Kidney (tissue), 14 donors: ENCODE results near the gene LMO1. TPM values are rescaled to one million over a fixed set of nuclear protein-coding genes. Genes with fewer than 3 reads are reported as not detected.

Experiments
- DNase-seq, 5 donors: peaks; one replicate each; pipeline ENCODE4 v3.0.0-alpha.2; 2013 to 2020
- FAIRE-seq: peaks from 2 replicates; lab custom pipeline; 2012; peaks lifted over from hg19 to GRCh38; lab: Jason Lieb, UNC
- H3K27ac ChIP-seq, 2 donors: one replicate each; pipeline ENCODE4 v1.7.0; 2013; ENCODE audit warnings: low read depth in 2 of 2, low read length in 2 of 2, inconsistent platforms in 1 of 2
- H3K27me3 ChIP-seq: one replicate; pipeline ENCODE4 v1.7.1; 2013; ENCODE audit warnings: low read length, inconsistent platforms; ENCODE audit not compliant: control insufficient read depth, insufficient read depth
- H3K36me3 ChIP-seq, 3 donors: one replicate each; pipeline versions ENCODE4 v1.7.0 to v1.7.1; 2013; ENCODE audit warnings: low read length in 3 of 3, control low read depth in 1 of 3, inconsistent platforms in 1 of 3; ENCODE audit not compliant: insufficient read depth in 3 of 3, control insufficient read depth in 2 of 3
- H3K4me1 ChIP-seq, 3 donors: one replicate each; pipeline versions ENCODE4 v1.7.0 to v1.7.1; 2013; ENCODE audit warnings: low read length in 3 of 3, inconsistent platforms in 1 of 3, low read depth in 1 of 3; ENCODE audit not compliant: control insufficient read depth in 2 of 3, insufficient read depth in 2 of 3
- H3K4me3 ChIP-seq, 3 donors: one replicate each; pipeline versions ENCODE4 v1.7.0 to v1.8.1; 2013; ENCODE audit warnings: low read length in 3 of 3, control low read depth in 1 of 3, inconsistent platforms in 1 of 3
- H3K9ac ChIP-seq, 3 donors: one replicate each; pipeline versions ENCODE4 v1.7.0 to v1.7.1; 2013; ENCODE audit warnings: low read length in 3 of 3, control low read depth in 1 of 3, inconsistent platforms in 1 of 3
- H3K9me3 ChIP-seq, 3 donors: one replicate each; pipeline versions ENCODE4 v1.7.0 to v1.7.1; 2013; ENCODE audit warnings: low read length in 3 of 3, control low read depth in 1 of 3, inconsistent platforms in 1 of 3; ENCODE audit not compliant: control insufficient read depth in 2 of 3, insufficient read depth in 1 of 3
- intact Hi-C: fragments of 100-400 bp; cut with DNase I; formaldehyde crosslinking; loops from one replicate; pipeline ENCODE4 v1.11.1; 2022
- polyA plus RNA-seq: library from polyadenylated mRNA; stranded (reverse); fragments of 350-450 nt; fragmentation: Illumina TruSeq; extraction: RNeasy Lipid Tissue Mini Kit (QIAGEN cat#74804); gene quantifications from one replicate; pipeline ENCODE4 v1.2.3, GENCODE V29; 2014; ENCODE audit warnings: low read depth, low replicate concordance; ENCODE audit not compliant: insufficient read depth
- total RNA-seq: library from RNA; stranded (reverse); fragmentation: NEBNext Ultra II Directional; extraction: Animal tissue kit (Norgen Biotek cat#: 25700); gene quantifications from one replicate; pipeline ENCODE4 v1.2.1, GENCODE V29; 2021
- TF ChIP-seq, protein P1 (sequence below): IDR thresholded peaks from 3 replicates; pipeline ENCODE4 v1.5.1; 2012; ENCODE audit warnings: mild to moderate bottlenecking, moderate library complexity, borderline replicate concordance; ENCODE audit not compliant: insufficient read depth; ENCODE audit errors: extremely low read depth
- donor health status: control.
- donor health status: control.
- donor health status: control.
- donor health status: control.
- donor health status: control.
- donor health status: DM: yes; HTN: yes; CAD: no.
- donor health status: Normal renal cell carcinoma (clear cell type).

LMO1 gene
- total and polyA plus RNA-seq, 2 donors from 2014 or later, result 0.95 TPM; not detected in 1

- no peak for DNase-seq
- FAIRE-seq, result no peak
Observed at GRCh38 chr11:8285796-8286195, 22.1 kb upstream of the LMO1 start.

GRCh38 chr11:8285228-8285627 lies 21.6 kb upstream of the LMO1 start:
- Histone ChIP-seq H3K4me3 (no peak overlapping the region), H3K27me3 (no peaks in the 10 kb centered on the region), H3K9me3 (no peaks in the 10 kb centered on the region), H3K9ac (no peak overlapping the region), H3K4me1 (peaks cover 0 to 8% (median 0%) of the 10 kb centered on the region in 3 donors), H3K36me3 (no peaks in the 10 kb centered on the region), H3K27ac (no peak overlapping the region)
- DNase-seq (no peak), FAIRE-seq (no peak)
- TF ChIP-seq, protein P1, sequence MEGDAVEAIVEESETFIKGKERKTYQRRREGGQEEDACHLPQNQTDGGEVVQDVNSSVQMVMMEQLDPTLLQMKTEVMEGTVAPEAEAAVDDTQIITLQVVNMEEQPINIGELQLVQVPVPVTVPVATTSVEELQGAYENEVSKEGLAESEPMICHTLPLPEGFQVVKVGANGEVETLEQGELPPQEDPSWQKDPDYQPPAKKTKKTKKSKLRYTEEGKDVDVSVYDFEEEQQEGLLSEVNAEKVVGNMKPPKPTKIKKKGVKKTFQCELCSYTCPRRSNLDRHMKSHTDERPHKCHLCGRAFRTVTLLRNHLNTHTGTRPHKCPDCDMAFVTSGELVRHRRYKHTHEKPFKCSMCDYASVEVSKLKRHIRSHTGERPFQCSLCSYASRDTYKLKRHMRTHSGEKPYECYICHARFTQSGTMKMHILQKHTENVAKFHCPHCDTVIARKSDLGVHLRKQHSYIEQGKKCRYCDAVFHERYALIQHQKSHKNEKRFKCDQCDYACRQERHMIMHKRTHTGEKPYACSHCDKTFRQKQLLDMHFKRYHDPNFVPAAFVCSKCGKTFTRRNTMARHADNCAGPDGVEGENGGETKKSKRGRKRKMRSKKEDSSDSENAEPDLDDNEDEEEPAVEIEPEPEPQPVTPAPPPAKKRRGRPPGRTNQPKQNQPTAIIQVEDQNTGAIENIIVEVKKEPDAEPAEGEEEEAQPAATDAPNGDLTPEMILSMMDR, result no peak
- intact Hi-C loops, result no loop called here

More at GRCh38 chr11:8285796-8286195, 22.1 kb upstream of the LMO1 start:
- H3K36me3 ChIP-seq, result no peaks in the 10 kb centered on the region
- H3K9ac ChIP-seq, result no peak overlapping the region
- no peak overlapping the region for H3K27ac ChIP-seq
- intact Hi-C loops, result no loop called here
- H3K4me1 ChIP-seq, result peaks cover 0 to 8% (median 0%) of the 10 kb centered on the region in 3 donors
- no peaks in the 10 kb centered on the region for H3K9me3 ChIP-seq
- H3K4me3 ChIP-seq, result no peak overlapping the region
- H3K27me3 ChIP-seq, result no peaks in the 10 kb centered on the region
- TF ChIP-seq, protein P1, result no peak

DNA sequence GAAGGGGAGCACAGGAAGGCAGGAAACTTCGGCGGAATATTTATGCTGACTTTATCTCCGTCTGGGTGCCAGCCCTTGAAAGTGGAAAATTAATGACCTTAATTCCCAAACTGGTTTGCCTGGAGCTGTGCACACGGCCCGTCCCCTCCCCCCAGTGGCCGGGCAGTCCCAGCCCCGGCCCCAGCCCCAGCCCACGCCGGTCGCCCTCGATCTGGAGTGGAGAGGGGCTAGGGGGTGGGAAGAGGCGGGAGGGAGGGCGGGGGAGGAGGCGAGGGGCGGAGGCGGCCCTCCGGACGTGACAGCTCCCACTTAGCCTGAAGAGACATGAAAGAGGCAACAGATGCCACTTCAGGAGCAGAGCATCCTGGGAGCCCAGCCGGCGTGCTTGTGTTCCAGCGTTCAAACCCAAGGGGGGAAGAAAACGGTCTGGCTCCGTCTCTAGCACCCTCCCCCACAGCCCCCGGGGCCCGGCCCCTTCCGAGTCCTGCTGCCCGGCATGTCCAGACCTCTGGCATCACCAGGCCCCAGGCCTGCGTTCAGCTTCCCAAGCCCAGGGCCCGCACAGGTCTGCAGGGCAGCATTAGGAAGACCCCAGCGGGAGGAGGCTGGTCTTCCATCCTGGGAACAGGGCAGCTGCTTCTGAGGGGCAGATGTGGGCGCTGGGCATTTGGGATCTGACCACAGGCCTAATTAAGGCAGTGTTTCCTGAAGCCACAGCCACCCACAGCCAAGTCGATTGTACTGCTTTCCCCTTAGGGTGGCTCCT lies 20.0 kb upstream of the LMO1 start:
- no peaks in the 10 kb centered on the region for H3K27me3 ChIP-seq
- peaks cover 0 to 8% (median 0%) of the 10 kb centered on the region in 3 donors for H3K4me1 ChIP-seq
- TF ChIP-seq, protein P1, result no peak
- intact Hi-C loops, result no loop called here
- H3K4me3 ChIP-seq, result peak overlapping the region in 1 of 3 donors; percentile 12
- peak in 4 of 5 donors; percentile 79 to 90 (median 82) for DNase-seq
- no peak overlapping the region for H3K27ac ChIP-seq
- no peak for FAIRE-seq
- H3K36me3 ChIP-seq, result no peaks in the 10 kb centered on the region
- H3K9ac ChIP-seq, result no peak overlapping the region
- H3K9me3 ChIP-seq, result no peaks in the 10 kb centered on the region

DNA sequence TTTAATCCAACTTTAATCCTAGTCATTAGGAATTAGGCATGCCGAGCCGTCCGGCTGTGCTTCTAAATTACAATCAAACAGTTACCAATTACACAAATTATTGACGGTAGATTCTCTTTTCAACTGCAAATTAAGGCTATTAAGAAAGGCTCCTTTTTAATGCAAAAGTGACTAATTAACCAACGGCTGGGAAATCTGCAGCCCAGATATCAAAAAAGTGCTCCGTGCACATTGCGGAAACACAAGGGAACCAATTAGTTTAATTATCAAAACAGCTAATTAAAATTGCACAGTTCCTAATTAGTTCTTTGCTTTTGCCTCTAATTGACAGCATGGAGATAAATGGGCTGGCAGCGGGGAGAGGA lies 19.4 kb upstream of the LMO1 start:
- intact Hi-C loops, result no loop called here

More for the DNA sequence above, 19.4 kb upstream of the LMO1 start:
- TF ChIP-seq, protein P1, result no peak
- no peaks in the 10 kb centered on the region for H3K9me3 ChIP-seq
- H3K27ac ChIP-seq, result no peak overlapping the region
- no peak for DNase-seq
- no peak for FAIRE-seq
- H3K36me3 ChIP-seq, result no peaks in the 10 kb centered on the region
- peaks cover 0 to 8% (median 0%) of the 10 kb centered on the region in 3 donors for H3K4me1 ChIP-seq
- peak overlapping the region in 1 of 3 donors; percentile 12 for H3K4me3 ChIP-seq
- H3K9ac ChIP-seq, result no peak overlapping the region
- no peaks in the 10 kb centered on the region for H3K27me3 ChIP-seq
